ENCODE results near the gene KLHL29.
A peak's percentile ranks its signal among the peaks of the same experiment; 100 is the strongest.

Gene KLHL29

DNA sequence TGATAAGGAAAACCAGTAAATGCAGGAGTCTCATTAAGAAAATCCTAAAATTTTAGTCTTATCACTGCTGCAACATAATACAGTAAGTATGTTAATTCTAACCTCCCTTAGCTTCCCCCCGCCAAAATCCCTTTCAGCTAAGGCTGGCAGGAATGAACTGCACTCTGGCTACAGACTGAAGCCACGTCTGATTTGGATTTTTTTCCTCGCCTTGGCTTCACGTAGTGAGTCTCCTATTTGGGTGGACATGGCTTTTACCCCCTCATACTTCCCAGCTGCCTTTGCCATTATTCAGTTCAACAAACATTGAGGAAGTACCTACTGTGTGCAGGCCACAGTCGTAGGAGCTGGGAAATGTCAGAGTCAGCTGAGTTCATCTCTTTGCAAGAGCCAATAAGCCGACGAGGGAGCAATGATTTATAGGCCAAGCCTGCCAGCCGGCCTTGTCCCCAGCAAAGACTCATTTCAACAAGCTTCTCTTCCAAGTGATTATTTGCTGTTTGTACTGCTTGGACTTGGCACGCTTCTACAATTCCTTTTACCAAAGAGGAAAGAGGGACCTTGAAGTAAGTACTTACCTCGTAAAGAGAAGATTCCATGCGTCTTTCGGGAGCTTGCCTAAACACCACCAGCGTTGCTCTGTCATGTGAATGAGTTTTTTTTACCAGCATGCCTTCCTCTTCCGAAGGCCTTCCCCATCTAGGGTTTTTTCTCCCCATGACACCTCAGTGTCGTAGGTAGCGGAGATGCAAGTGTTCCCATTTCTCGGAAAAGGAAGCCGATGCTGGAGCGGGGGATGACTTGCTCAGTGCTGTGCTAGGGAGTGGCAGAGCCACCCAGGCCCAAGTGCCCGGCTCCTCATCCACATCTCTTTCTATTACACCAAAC, 138.6 kb downstream of the KLHL29 start:
- Histone ChIP-seq H3K4me2 (no peak overlapping the region), H3K27ac (no peak overlapping the region), H3K27me3 (0 out of 22 replicates have a peak, but pooled peaks cover 0 to 4% (median 0%) of the 10 kb centered on the region in 11 experiments), H3K9me3 (replicated peaks in 1 of 11) (no peaks in the 10 kb centered on the region), H3K36me3 (no peaks in the 10 kb centered on the region), H3K9ac (no peak overlapping the region), H4K20me1 (no peaks in the 10 kb centered on the region), H3K4me3 (no peak overlapping the region), H3K4me1 (peaks cover 0 to 9% (median 7%) of the 10 kb centered on the region in 10 experiments; a peak in 11 of 20 replicates)
- no peak for TF ChIP-seq Cebpa-rat (IDR thresholded peaks at IDR 0.05)

DNA sequence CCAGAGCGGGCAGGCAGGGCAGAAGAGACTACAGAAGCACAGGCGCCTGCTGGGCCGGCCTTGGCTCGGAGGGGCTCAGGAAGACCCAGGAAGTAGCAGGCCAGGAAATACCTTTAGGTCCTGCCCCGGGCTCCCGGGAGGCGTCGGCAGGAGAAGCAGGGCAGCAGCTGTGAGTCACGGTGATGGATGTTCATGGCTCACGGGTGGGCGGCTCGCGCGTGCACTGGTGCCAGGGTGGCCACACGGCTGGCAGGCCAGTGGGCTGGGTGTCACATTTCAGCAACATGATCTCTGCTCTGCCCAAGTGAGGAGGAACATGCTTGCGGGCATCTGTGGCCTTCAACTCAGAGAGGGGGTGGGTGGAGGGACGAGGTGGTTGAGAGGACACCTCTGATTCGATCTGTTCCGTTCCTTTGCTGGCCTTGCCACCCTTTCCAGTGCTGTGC, 139.3 kb downstream of the KLHL29 start:
- Histone ChIP-seq H3K4me1 (peaks cover 0 to 9% (median 7%) of the 10 kb centered on the region in 10 experiments; a peak in 11 of 20 replicates), H3K36me3 (no peaks in the 10 kb centered on the region), H3K27ac (no peak overlapping the region), H3K9me3 (replicated peaks in 1 of 11) (no peaks in the 10 kb centered on the region), H3K27me3 (0 out of 22 replicates have a peak, but pooled peaks cover 0 to 4% (median 0%) of the 10 kb centered on the region in 11 experiments), H3K4me3 (no peak overlapping the region), H3K9ac (no peak overlapping the region), H3K4me2 (no peak overlapping the region), H4K20me1 (no peaks in the 10 kb centered on the region)
- no peak for TF ChIP-seq Cebpa-rat (IDR thresholded peaks at IDR 0.05)

DNA sequence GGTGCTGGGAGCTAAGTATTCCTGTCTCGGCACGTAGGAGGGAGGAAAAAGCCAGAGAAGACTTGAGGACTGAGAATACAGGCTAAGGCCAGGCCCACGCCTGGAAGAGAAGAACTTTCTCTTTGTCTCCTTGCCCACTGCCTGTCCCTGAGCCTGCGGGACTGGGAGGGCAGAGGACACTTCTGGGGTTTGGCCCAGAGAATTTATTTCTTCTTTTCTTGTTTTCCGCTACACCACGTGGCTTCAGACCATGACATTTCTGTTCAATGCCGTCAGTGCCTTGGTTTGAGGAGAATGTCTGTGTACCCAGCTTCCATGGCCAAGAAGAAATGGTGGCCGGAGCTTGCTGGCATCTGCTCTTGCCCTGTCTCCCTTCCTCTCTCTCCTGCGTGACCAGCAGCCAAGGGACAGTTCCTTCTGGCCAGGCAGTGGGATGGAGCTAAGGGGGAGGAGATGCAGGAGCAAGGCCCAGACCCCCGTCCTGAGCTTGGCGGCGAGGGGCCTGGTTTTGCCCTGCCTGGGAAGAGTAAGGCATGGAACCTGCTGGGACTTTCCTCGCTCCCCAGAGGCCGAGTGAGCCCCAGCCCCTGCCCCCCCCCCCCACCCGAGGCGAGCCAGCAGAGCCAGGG, 140.3 kb downstream of the KLHL29 start:
- H3K36me3 ChIP-seq: no peaks in the 10 kb centered on the region
- H4K20me1 ChIP-seq: no peaks in the 10 kb centered on the region
- no peak overlapping the region for H3K27ac ChIP-seq
- no peaks in the 10 kb centered on the region for H3K9me3 ChIP-seq (replicated peaks in 1 of 11)
- no peak overlapping the region for H3K4me3 ChIP-seq
- peaks cover 0 to 9% (median 7%) of the 10 kb centered on the region in 10 experiments; a peak in 11 of 20 replicates for H3K4me1 ChIP-seq
- no peak overlapping the region for H3K4me2 ChIP-seq
- H3K9ac ChIP-seq: no peak overlapping the region
- TF ChIP-seq Cebpa-rat (IDR thresholded peaks at IDR 0.05): no peak
- 0 out of 22 replicates have a peak, but pooled peaks cover 0 to 4% (median 0%) of the 10 kb centered on the region in 11 experiments for H3K27me3 ChIP-seq

DNA sequence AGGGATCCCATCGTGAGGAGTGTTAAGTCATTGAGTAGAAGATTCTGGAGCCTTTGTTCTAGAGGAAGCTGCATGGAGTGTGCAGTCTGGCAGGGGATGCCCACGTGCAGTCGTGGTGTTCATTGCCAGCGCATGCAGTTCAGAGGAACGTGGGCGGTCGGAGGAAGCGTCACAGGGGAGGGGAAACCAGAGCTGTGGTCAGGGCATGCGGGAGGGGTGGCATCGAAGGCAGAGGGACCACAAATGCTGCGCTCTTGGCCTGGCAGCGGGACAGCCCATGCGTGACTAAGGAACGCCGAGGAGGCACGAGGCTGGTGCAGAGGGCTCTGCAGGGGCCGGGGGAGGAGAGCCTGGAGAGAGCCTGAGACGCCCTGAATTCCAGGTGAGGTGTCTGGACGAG, 141.1 kb downstream of the KLHL29 start:
- TF ChIP-seq Cebpa-rat (IDR thresholded peaks at IDR 0.05): no peak
- H3K36me3 ChIP-seq: no peaks in the 10 kb centered on the region
- 0 out of 22 replicates have a peak, but pooled peaks cover 0 to 4% (median 0%) of the 10 kb centered on the region in 11 experiments for H3K27me3 ChIP-seq
- peaks cover 0 to 11% (median 8%) of the 10 kb centered on the region in 10 experiments; a peak in 13 of 20 replicates for H3K4me1 ChIP-seq
- no peak overlapping the region for H3K27ac ChIP-seq
- no peak overlapping the region for H3K4me3 ChIP-seq
- H4K20me1 ChIP-seq: no peaks in the 10 kb centered on the region
- H3K4me2 ChIP-seq: peak overlapping the region in 8 of 11 experiments; percentile 10 to 45 (median 32); a peak in 13 of 22 replicates
- H3K9me3 ChIP-seq (replicated peaks in 1 of 11): no peaks in the 10 kb centered on the region
- H3K9ac ChIP-seq: no peak overlapping the region

DNA sequence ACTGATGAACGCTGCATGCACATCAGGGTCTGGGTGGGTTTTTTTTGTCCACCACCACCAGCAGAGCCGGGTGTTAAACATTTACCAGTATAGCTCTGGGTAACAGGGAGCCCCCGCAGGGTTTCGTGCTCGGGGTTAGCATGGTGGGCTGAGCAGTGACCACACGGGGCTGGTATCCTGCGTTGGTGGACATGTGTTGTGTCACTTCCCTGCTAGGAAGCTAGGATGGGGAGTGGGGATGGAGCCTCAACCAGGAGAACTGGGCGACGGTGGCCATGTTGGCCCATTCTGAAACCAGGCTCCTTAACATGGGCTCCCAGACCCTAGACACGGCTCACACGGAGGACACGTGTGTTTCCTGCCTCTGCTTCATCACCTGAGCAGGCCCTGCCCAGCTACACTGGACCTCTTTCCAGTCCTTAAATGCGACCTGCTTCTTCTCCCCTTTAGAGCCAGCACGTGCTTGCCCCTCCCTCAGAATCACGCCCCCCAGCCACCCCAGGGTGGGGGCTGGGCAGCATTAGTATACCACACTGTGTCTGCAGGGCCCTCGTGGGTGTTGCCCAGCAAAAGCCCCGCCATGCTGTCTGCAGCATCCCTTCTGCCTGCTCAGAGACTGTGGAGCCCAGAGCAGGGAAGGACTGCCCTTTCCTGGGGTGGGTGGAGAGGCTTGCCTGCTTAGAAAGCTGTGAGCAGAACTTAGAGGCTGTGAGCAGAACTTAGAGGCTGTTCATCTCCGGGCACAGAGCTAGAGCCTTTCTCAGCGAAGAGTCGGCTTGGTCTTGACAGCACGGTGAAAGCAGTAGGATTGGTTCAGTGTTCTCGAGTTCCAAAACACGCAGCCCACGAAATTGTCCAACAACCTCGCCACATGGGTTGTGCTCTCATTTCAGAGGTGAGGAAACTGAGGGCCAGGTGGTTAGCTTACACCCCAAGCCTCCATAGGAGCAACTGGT, 142.1 kb downstream of the KLHL29 start:
- no peaks in the 10 kb centered on the region for H3K36me3 ChIP-seq

DNA sequence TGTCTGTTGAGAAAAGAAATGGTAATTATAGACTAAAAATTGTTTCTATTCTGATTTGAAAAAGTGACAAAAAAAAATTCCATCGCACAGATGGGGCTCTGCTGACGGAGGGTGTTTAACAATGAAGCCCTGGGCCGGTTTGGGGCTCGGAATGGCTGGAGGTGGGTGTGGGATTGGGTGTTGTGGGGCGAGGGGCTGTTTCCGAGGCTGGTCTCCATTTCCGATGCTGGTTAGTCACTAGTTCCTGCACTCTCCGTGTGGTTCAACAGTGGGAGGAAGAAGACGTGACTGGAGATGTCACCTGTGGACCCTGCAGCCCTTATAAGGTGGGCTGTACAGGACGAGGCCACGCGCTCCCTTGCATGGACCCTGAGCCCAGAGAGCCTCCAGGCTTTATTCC, 143.2 kb downstream of the KLHL29 start:
- H3K27ac ChIP-seq: no peak overlapping the region
- H3K4me1 ChIP-seq: peaks cover 14 to 31% (median 28%) of the 10 kb centered on the region in 10 experiments
- H3K4me2 ChIP-seq: no peak overlapping the region
- H4K20me1 ChIP-seq: no peaks in the 10 kb centered on the region
- H3K4me3 ChIP-seq: no peak overlapping the region
- no peak for TF ChIP-seq Cebpa-rat (IDR thresholded peaks at IDR 0.05)
- peaks cover 0 to 11% (median 0%) of the 10 kb centered on the region in 11 experiments; a peak in 4 of 22 replicates for H3K27me3 ChIP-seq
- no peak overlapping the region for H3K9ac ChIP-seq
- H3K9me3 ChIP-seq (replicated peaks in 1 of 11): no peaks in the 10 kb centered on the region
- no peaks in the 10 kb centered on the region for H3K36me3 ChIP-seq

More for the DNA sequence above, 142.1 kb downstream of the KLHL29 start:
- Histone ChIP-seq H3K27ac (no peak overlapping the region), H4K20me1 (no peaks in the 10 kb centered on the region), H3K9ac (no peak overlapping the region), H3K4me3 (no peak overlapping the region), H3K27me3 (0 out of 22 replicates have a peak, but pooled peaks cover 0 to 4% (median 0%) of the 10 kb centered on the region in 11 experiments), H3K4me2 (no peak overlapping the region), H3K9me3 (replicated peaks in 1 of 11) (no peaks in the 10 kb centered on the region), H3K4me1 (peaks cover 4 to 21% (median 17%) of the 10 kb centered on the region in 10 experiments)
- no peak for TF ChIP-seq Cebpa-rat (IDR thresholded peaks at IDR 0.05)

DNA sequence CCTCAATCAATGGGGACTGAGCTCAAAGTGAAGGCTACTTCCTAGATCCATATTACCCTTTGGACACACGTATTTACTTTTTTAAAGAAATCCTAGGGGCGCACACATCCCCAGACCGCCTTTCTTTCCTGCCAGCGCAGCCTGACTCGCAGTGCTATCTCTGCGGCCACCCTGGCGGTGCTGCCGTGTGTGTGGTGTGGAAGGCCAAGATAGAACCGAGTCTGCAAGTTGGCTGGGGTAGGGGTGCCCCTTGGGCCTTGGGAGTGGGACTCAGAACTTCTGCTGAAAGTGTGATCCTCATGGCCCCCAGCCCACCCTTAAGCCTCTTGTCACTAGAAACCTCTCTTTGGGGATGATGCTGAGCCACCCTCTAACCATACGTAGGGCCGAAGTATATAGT, 143.7 kb downstream of the KLHL29 start:
- Histone ChIP-seq H3K4me1 (peaks cover 18 to 37% (median 33%) of the 10 kb centered on the region in 10 experiments), H3K27ac (no peak overlapping the region), H3K9ac (no peak overlapping the region), H3K4me3 (no peak overlapping the region), H3K27me3 (peaks cover 0 to 12% (median 0%) of the 10 kb centered on the region in 11 experiments; a peak in 5 of 22 replicates), H3K36me3 (no peaks in the 10 kb centered on the region), H3K4me2 (no peak overlapping the region), H3K9me3 (replicated peaks in 1 of 11) (no peaks in the 10 kb centered on the region), H4K20me1 (no peaks in the 10 kb centered on the region)
- TF ChIP-seq Cebpa-rat (IDR thresholded peaks at IDR 0.05): no peak

DNA sequence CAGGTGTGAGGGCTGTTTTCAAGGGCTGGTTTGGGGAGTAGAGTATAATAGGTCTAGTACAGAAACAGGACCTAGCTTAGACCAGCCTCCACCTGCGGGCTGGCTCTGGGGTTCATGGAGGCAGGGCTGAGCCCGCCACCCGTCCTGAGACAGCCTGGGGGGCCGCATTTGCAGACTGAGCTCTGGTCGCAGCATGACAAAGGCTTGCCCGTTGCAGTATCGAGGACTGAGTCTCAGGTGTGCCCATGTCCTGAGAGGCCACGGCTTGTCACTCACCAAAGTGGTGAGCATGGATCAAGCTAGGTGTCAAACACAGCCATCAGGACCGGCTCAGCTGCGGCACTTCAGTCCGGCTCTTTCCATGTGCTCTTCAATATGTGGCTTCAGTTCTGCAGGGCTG, 144.7 kb downstream of the KLHL29 start:
- no peak for TF ChIP-seq Cebpa-rat (IDR thresholded peaks at IDR 0.05)
- no peaks in the 10 kb centered on the region for H4K20me1 ChIP-seq

More for the DNA sequence above, 144.7 kb downstream of the KLHL29 start:
- Histone ChIP-seq H3K4me3 (no peak overlapping the region), H3K4me2 (no peak overlapping the region), H3K4me1 (peaks cover 18 to 44% (median 40%) of the 10 kb centered on the region in 10 experiments), H3K27me3 (peaks cover 0 to 22% (median 0%) of the 10 kb centered on the region in 11 experiments; a peak in 5 of 22 replicates), H3K36me3 (no peaks in the 10 kb centered on the region), H3K9me3 (replicated peaks in 1 of 11) (no peaks in the 10 kb centered on the region), H3K27ac (no peak overlapping the region), H3K9ac (no peak overlapping the region)

All from BLaER1 treated with 17β-estradiol and CSF1 and Interleukin-3, amounts not matched to agents 10 nM and 100 nM (cell line).